ENCODE results near the gene TAB2. TPM values are rescaled to one million over a fixed set of nuclear protein-coding genes. Genes with fewer than 3 reads are reported as not detected.

The TAB2 gene
- total RNA-seq, 1 experiment from 2014 or later, result 56.7 TPM

DNA sequence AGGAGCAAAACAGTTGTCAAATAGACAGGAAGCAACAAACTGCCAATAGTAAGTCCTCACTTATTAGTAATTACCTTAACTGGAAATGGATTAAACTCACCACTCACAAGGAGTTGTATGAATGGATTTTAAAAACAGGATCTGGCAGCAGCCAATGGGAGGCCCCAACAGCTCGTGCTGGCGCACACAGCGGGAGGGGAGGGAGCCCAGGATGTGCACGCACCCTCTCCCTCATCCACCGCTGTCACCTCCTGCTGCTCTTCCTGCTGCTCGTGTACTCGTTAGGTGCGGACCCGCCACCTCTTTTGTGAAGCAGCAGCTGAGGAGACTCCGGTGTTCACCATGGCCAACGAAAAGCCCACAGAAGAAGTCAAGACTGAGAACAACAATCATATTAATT lies 82.5 kb downstream of the TAB2 start, which contains the start of gene SUMO4:
TSS of gene SUMO4 (plus strand) at position 213 of the 400 bp plus-strand sequence. CDS start at position 343, 130 bp downstream.
- Histone ChIP-seq H3K36me3 (ENCODE audit: control insufficient read depth in 1 of 2, insufficient read depth in 2 of 2, low read length in 2 of 2) (peaks cover 15 to 31% of the 10 kb centered on the region in 2 experiments), H2AFZ (ENCODE audit: low read depth, low read length, poor library complexity, severe bottlenecking) (no peak within 1 kb of the TSS), H3K9me2 (ENCODE audit: insufficient read depth) (no peaks in the 10 kb centered on the region), H3K27ac (ENCODE audit: low read depth, low read length) (no peak within 1 kb of the TSS), H4K20me1 (ENCODE audit: insufficient read depth) (no peaks in the 10 kb centered on the region), H3K4me3 (replicated peaks in 1 of 2; ENCODE audit: low read depth in 1 of 2, low read length in 2 of 2) (no peak within 1 kb of the TSS), H3K4me2 (ENCODE audit: low read length) (no peak within 1 kb of the TSS), H3K4me1 (ENCODE audit: control insufficient read depth in 1 of 2, insufficient read depth in 2 of 2, low read length in 2 of 2) (no peaks in the 10 kb centered on the region), H3K27me3 (ENCODE audit: insufficient read depth, low read length) (no peaks in the 10 kb centered on the region), H3K9me3 (ENCODE audit: control insufficient read depth in 1 of 2, insufficient read depth in 1 of 2, low read depth in 1 of 2, low read length in 2 of 2) (no peaks in the 10 kb centered on the region), H3K9ac (ENCODE audit: low read length) (no peak within 1 kb of the TSS), H3K79me2 (ENCODE audit: insufficient read depth, low read length) (peaks cover 9% of the 10 kb centered on the region; the same call in 1 of the 2 replicates)
- CTCF ChIA-PET, result no interaction called here
- BruUV-seq (replicated peaks), result no TSS peak
- POLR2A ChIA-PET, result no interaction called here
- ATAC-seq (no peak), DNase-seq (ENCODE audit: low read depth, low spot score) (no peak)
- TF ChIP-seq RAD21 (IDR thresholded peaks at IDR 0.05; ENCODE audit: low read depth) (no peak), SRF (IDR thresholded peaks at IDR 0.05; ENCODE audit: low read depth) (no peak), ELF1 (IDR thresholded peaks at IDR 0.05; ENCODE audit: borderline replicate concordance, low read depth) (no peak), FOSL1 (IDR thresholded peaks at IDR 0.05; ENCODE audit: low read depth) (no peak), SP1 (IDR thresholded peaks at IDR 0.05; ENCODE audit: low read depth) (no peak), POLR2AphosphoS5 (IDR thresholded peaks at IDR 0.05; ENCODE audit: low read depth, low read length) (no peak)
- TF ChIP-seq, protein P1, sequence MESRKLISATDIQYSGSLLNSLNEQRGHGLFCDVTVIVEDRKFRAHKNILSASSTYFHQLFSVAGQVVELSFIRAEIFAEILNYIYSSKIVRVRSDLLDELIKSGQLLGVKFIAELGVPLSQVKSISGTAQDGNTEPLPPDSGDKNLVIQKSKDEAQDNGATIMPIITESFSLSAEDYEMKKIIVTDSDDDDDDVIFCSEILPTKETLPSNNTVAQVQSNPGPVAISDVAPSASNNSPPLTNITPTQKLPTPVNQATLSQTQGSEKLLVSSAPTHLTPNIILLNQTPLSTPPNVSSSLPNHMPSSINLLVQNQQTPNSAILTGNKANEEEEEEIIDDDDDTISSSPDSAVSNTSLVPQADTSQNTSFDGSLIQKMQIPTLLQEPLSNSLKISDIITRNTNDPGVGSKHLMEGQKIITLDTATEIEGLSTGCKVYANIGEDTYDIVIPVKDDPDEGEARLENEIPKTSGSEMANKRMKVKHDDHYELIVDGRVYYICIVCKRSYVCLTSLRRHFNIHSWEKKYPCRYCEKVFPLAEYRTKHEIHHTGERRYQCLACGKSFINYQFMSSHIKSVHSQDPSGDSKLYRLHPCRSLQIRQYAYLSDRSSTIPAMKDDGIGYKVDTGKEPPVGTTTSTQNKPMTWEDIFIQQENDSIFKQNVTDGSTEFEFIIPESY (IDR thresholded peaks at IDR 0.05; ENCODE audit: extremely low read depth, insufficient replicate concordance, low read length), result no peak
- TF ChIP-seq, protein P2, sequence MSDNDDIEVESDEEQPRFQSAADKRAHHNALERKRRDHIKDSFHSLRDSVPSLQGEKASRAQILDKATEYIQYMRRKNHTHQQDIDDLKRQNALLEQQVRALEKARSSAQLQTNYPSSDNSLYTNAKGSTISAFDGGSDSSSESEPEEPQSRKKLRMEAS (IDR thresholded peaks at IDR 0.05), result no peak
- intact Hi-C loops (cut with micrococcal nuclease), result no loop called here
- RAD21 ChIA-PET (ENCODE audit: low non-redundant PET in 1 of 2, low total read pairs in 2 of 2, uncharacterized antibody in 2 of 2, unreplicated experiment in 2 of 2), result interaction anchor here in 1 of 2 experiments (0.6 kb wide), 1 partner anchor 29 kb away, joined by 4 read pairs; no protein-coding TSS in a partner anchor

DNA sequence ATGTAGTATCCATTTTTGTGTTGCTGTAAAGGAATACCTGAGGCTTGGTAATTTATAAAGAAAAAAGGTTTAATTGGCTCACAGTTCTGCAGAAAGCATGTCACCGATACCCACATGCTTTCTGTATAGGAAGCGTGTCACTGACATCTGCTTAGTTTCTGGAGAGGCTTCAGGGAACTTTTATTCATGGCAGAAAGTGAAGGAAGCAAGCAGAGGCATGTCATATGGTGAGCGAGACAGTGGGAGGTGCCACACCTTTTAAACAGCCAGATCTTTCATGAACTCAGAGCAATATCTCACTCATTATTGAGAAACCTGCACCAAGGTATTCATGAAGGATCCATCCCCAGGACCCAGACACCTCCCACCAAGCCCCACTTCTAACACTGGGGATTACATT lies 86.0 kb downstream of the TAB2 start:
- Histone ChIP-seq H3K4me3 (replicated peaks in 1 of 2; ENCODE audit: low read depth in 1 of 2, low read length in 2 of 2) (no peak overlapping the region), H4K20me1 (ENCODE audit: insufficient read depth) (no peaks in the 10 kb centered on the region), H3K9me3 (ENCODE audit: control insufficient read depth in 1 of 2, insufficient read depth in 1 of 2, low read depth in 1 of 2, low read length in 2 of 2) (no peaks in the 10 kb centered on the region), H3K9ac (ENCODE audit: low read length) (no peak overlapping the region), H2AFZ (ENCODE audit: low read depth, low read length, poor library complexity, severe bottlenecking) (no peak overlapping the region), H3K9me2 (ENCODE audit: insufficient read depth) (no peaks in the 10 kb centered on the region), H3K79me2 (ENCODE audit: insufficient read depth, low read length) (no peaks in the 10 kb centered on the region), H3K4me1 (ENCODE audit: control insufficient read depth in 1 of 2, insufficient read depth in 2 of 2, low read length in 2 of 2) (no peaks in the 10 kb centered on the region), H3K27ac (ENCODE audit: low read depth, low read length) (no peak overlapping the region), H3K4me2 (ENCODE audit: low read length) (no peak overlapping the region), H3K27me3 (ENCODE audit: insufficient read depth, low read length) (no peaks in the 10 kb centered on the region), H3K36me3 (ENCODE audit: control insufficient read depth in 1 of 2, insufficient read depth in 2 of 2, low read length in 2 of 2) (peaks cover 15 to 27% of the 10 kb centered on the region in 2 experiments)
- BruUV-seq (replicated peaks), result no TSS peak
- ChIA-PET POLR2A (no interaction called here), RAD21 (ENCODE audit: low non-redundant PET in 1 of 2, low total read pairs in 2 of 2, uncharacterized antibody in 2 of 2, unreplicated experiment in 2 of 2) (no interaction called here), CTCF (no interaction called here)
- ATAC-seq (no peak), DNase-seq (ENCODE audit: low read depth, low spot score) (no peak)
- intact Hi-C loops (cut with micrococcal nuclease), result no loop called here
- TF ChIP-seq, protein P3, sequence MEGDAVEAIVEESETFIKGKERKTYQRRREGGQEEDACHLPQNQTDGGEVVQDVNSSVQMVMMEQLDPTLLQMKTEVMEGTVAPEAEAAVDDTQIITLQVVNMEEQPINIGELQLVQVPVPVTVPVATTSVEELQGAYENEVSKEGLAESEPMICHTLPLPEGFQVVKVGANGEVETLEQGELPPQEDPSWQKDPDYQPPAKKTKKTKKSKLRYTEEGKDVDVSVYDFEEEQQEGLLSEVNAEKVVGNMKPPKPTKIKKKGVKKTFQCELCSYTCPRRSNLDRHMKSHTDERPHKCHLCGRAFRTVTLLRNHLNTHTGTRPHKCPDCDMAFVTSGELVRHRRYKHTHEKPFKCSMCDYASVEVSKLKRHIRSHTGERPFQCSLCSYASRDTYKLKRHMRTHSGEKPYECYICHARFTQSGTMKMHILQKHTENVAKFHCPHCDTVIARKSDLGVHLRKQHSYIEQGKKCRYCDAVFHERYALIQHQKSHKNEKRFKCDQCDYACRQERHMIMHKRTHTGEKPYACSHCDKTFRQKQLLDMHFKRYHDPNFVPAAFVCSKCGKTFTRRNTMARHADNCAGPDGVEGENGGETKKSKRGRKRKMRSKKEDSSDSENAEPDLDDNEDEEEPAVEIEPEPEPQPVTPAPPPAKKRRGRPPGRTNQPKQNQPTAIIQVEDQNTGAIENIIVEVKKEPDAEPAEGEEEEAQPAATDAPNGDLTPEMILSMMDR (IDR thresholded peaks at IDR 0.05 in 2 of 3, conservative IDR thresholded peaks at IDR 0.05 in 1 of 3; ENCODE audit: borderline replicate concordance in 1 of 3, insufficient read depth in 1 of 3, low read depth in 2 of 3, low read length in 2 of 3), result no peak
- TF ChIP-seq CEBPB (IDR thresholded peaks at IDR 0.05; ENCODE audit: low read depth), result no peak
- TF ChIP-seq POLR2AphosphoS5 (IDR thresholded peaks at IDR 0.05; ENCODE audit: low read depth, low read length), result no peak
- no peak for TF ChIP-seq EZH2 (IDR thresholded peaks at IDR 0.05)
- TF ChIP-seq, protein P2 (IDR thresholded peaks at IDR 0.05), result no peak
- TF ChIP-seq ELF1 (IDR thresholded peaks at IDR 0.05; ENCODE audit: borderline replicate concordance, low read depth), result no peak
- no peak for TF ChIP-seq POLR2A (IDR thresholded peaks at IDR 0.05; ENCODE audit: borderline replicate concordance, extremely low read depth, insufficient read depth, insufficient read length)
- TF ChIP-seq, protein P1 (IDR thresholded peaks at IDR 0.05; ENCODE audit: extremely low read depth, insufficient replicate concordance, low read length), result no peak
- no peak for TF ChIP-seq JUND (IDR thresholded peaks at IDR 0.05)

All from HCT116 (cell line).